Activated CD8-positive, alpha-beta T cell treated with anti-CD3 and anti-CD28 coated beads, Interleukin-2, amount 10 ng/mL, durations not matched to agents 7 days and 5 days (primary cell): ENCODE data around the gene ANKIB1. TPM values are rescaled to one million over a fixed set of nuclear protein-coding genes. Genes with fewer than 3 reads are reported as not detected.
"Not testable (repeated sequence)": the region's sequence is repeated elsewhere in the genome, so short reads cannot be mapped to it uniquely, and the experiment has no call there.

ENCODE experiments used
- ATAC-seq: fragments of 150-1000 bp; cut with Tn5 transposase; one replicate; pipeline ENCODE4 v1.10.0; 2021; ENCODE audit warnings: moderate library complexity
- CTCF ChIA-PET: fragments of 350-600 bp; sonication (Branson Sonifier 250); formaldehyde crosslinking; loops from one replicate; lab custom pipeline; 2021; ENCODE audit warnings: antibody characterized with exemption; lab: Charles Lee
- POLR2A ChIA-PET: fragments of 350-600 bp; sonication (Branson Sonifier 250); formaldehyde crosslinking; loops from one replicate; lab custom pipeline; 2021; ENCODE audit warnings: antibody characterized with exemption; lab: Charles Lee
- DNase-seq: peaks from one replicate; pipeline ENCODE4 v3.0.0-alpha.2; 2020
- H3K27ac Mint-ChIP-seq: one replicate; pipeline ENCODE4 v1.8.0; 2021; ENCODE audit warnings: mild to moderate bottlenecking, mixed read lengths
- H3K27me3 Mint-ChIP-seq: one replicate; pipeline ENCODE4 v1.8.0; 2021; ENCODE audit warnings: low read depth, mixed read lengths
- H3K36me3 Mint-ChIP-seq: one replicate; pipeline ENCODE4 v1.8.0; 2021; ENCODE audit warnings: low read depth, mixed read lengths
- H3K4me1 Mint-ChIP-seq: one replicate; pipeline ENCODE4 v1.8.0; 2021; ENCODE audit warnings: low read depth, mixed read lengths
- H3K4me3 Mint-ChIP-seq: one replicate; pipeline ENCODE4 v1.8.0; 2021; ENCODE audit warnings: mild to moderate bottlenecking, mixed read lengths
- H3K9me3 Mint-ChIP-seq: one replicate; pipeline ENCODE4 v1.8.0; 2022; ENCODE audit warnings: mixed read lengths; ENCODE audit not compliant: insufficient read depth
- total RNA-seq, 2 experiments: library from RNA; stranded (reverse); gene quantifications; one replicate each; pipeline ENCODE4 v1.2.3, GENCODE V29; 2021

The ANKIB1 gene
- total RNA-seq, 2 experiments from 2014 or later = 55.7 to 57.1 TPM

GRCh38 chr7:92332782-92333181, 87.0 kb downstream of the ANKIB1 start:
- no peak for DNase-seq
- ChIA-PET POLR2A (no interaction called here), CTCF (no interaction called here)
- Mint-ChIP-seq H3K27ac (no peak overlapping the region), H3K36me3 (peaks cover 27% of the 10 kb centered on the region), H3K4me3 (no peak overlapping the region), H3K4me1 (no peaks in the 10 kb centered on the region), H3K27me3 (no peaks in the 10 kb centered on the region), H3K9me3 (no peaks in the 10 kb centered on the region)
- no peak for ATAC-seq

- ATAC-seq = no peak
- no peak for DNase-seq
- Mint-ChIP-seq H3K9me3 (no peaks in the 10 kb centered on the region), H3K4me3 (no peak overlapping the region), H3K27me3 (no peaks in the 10 kb centered on the region), H3K36me3 (peaks cover 24% of the 10 kb centered on the region), H3K4me1 (no peaks in the 10 kb centered on the region), H3K27ac (no peak overlapping the region)
- ChIA-PET CTCF (no interaction called here), POLR2A (no interaction called here)
Measured at GRCh38 chr7:92333866-92334265, 88.1 kb downstream of the ANKIB1 start.

- ChIA-PET POLR2A (no interaction called here), CTCF (no interaction called here)
- Mint-ChIP-seq H3K36me3 (peaks cover 21% of the 10 kb centered on the region), H3K4me3 (no peak overlapping the region), H3K27ac (no peak overlapping the region), H3K27me3 (no peaks in the 10 kb centered on the region), H3K4me1 (no peaks in the 10 kb centered on the region), H3K9me3 (no peaks in the 10 kb centered on the region)
- DNase-seq = no peak
- no peak for ATAC-seq
Measured at GRCh38 chr7:92335574-92335973, 89.8 kb downstream of the ANKIB1 start.

- ChIA-PET CTCF (interaction anchor here (0.5 to 1.3 kb wide), 3 partner anchors 9 to 91 kb away, joined by 3 read pairs; partner anchors contain the start of genes ANKIB1 and KRIT1), POLR2A (no interaction called here)
- H3K27ac Mint-ChIP-seq = no peak overlapping the region
- no peaks in the 10 kb centered on the region for H3K4me1 Mint-ChIP-seq
- H3K9me3 Mint-ChIP-seq = no peaks in the 10 kb centered on the region
- ATAC-seq = no peak
- no peak for DNase-seq
- no peaks in the 10 kb centered on the region for H3K27me3 Mint-ChIP-seq
- H3K36me3 Mint-ChIP-seq = peaks cover 17% of the 10 kb centered on the region
- no peak overlapping the region for H3K4me3 Mint-ChIP-seq
Measured at GRCh38 chr7:92336662-92337340, 91.0 kb downstream of the ANKIB1 start.

GRCh38 chr7:92340016-92340415, 94.2 kb downstream of the ANKIB1 start:
- ATAC-seq = no peak
- CTCF ChIA-PET = no interaction called here

GRCh38 chr7:92343714-92344113, 97.9 kb downstream of the ANKIB1 start:
- POLR2A ChIA-PET = no interaction called here
- H3K27ac Mint-ChIP-seq = no peak overlapping the region
- H3K4me1 Mint-ChIP-seq = no peaks in the 10 kb centered on the region
- CTCF ChIA-PET = no interaction called here
- no peaks in the 10 kb centered on the region for H3K9me3 Mint-ChIP-seq
- H3K27me3 Mint-ChIP-seq = no peaks in the 10 kb centered on the region
- H3K36me3 Mint-ChIP-seq = peaks cover 20% of the 10 kb centered on the region
- no peak for ATAC-seq
- DNase-seq = no peak
- no peak overlapping the region for H3K4me3 Mint-ChIP-seq

More at GRCh38 chr7:92340016-92340415, 94.2 kb downstream of the ANKIB1 start:
- POLR2A ChIA-PET = no interaction called here
- DNase-seq = no peak
- Mint-ChIP-seq H3K27me3 (no peaks in the 10 kb centered on the region), H3K36me3 (peaks cover 12% of the 10 kb centered on the region), H3K4me1 (no peaks in the 10 kb centered on the region), H3K9me3 (no peaks in the 10 kb centered on the region), H3K4me3 (no peak overlapping the region), H3K27ac (no peak overlapping the region)

GRCh38 chr7:92352009-92352408, 106.2 kb downstream of the ANKIB1 start:
- DNase-seq = no peak
- POLR2A ChIA-PET = no interaction called here
- CTCF ChIA-PET = no interaction called here
- Mint-ChIP-seq H3K27ac (no peak overlapping the region), H3K9me3 (no peaks in the 10 kb centered on the region), H3K4me1 (no peaks in the 10 kb centered on the region), H3K27me3 (no peaks in the 10 kb centered on the region), H3K4me3 (no peak overlapping the region), H3K36me3 (peaks cover 17% of the 10 kb centered on the region)
- ATAC-seq = no peak

GRCh38 chr7:92354214-92354613, 108.4 kb downstream of the ANKIB1 start:
- ChIA-PET POLR2A (no interaction called here), CTCF (interaction anchor here (1.0 to 2.2 kb wide), 4 partner anchors 12 to 107 kb away, joined by 3 to 6 read pairs (median 4); partner anchors contain the start of gene GATAD1)
- H3K4me3 Mint-ChIP-seq = no peak overlapping the region
- H3K9me3 Mint-ChIP-seq = no peaks in the 10 kb centered on the region
- H3K4me1 Mint-ChIP-seq = no peaks in the 10 kb centered on the region
- no peaks in the 10 kb centered on the region for H3K27me3 Mint-ChIP-seq
- no peak for DNase-seq
- peaks cover 15% of the 10 kb centered on the region for H3K36me3 Mint-ChIP-seq
- no peak for ATAC-seq
- no peak overlapping the region for H3K27ac Mint-ChIP-seq

- DNase-seq (no peak), ATAC-seq (no peak)
- no peaks in the 10 kb centered on the region for H3K4me1 Mint-ChIP-seq
- ChIA-PET CTCF (interaction anchor here (1.0 kb wide), 1 partner anchor 91 kb away, joined by 4 read pairs; the partner anchor contains the start of gene GATAD1), POLR2A (no interaction called here)
- H3K27ac Mint-ChIP-seq = no peak overlapping the region
- H3K4me3 Mint-ChIP-seq = no peak overlapping the region
- no peaks in the 10 kb centered on the region for H3K9me3 Mint-ChIP-seq
- no peaks in the 10 kb centered on the region for H3K27me3 Mint-ChIP-seq
- H3K36me3 Mint-ChIP-seq = peaks cover 21% of the 10 kb centered on the region
Measured at GRCh38 chr7:92356406-92356805, 110.6 kb downstream of the ANKIB1 start.

- DNase-seq (no peak), ATAC-seq (no peak)
- Mint-ChIP-seq H3K36me3 (peaks cover 23% of the 10 kb centered on the region), H3K4me3 (no peak overlapping the region), H3K27ac (no peak overlapping the region), H3K9me3 (no peaks in the 10 kb centered on the region), H3K4me1 (no peaks in the 10 kb centered on the region), H3K27me3 (no peaks in the 10 kb centered on the region)
- ChIA-PET POLR2A (no interaction called here), CTCF (no interaction called here)
Measured at GRCh38 chr7:92357260-92357659, 111.5 kb downstream of the ANKIB1 start.

- peaks cover 23% of the 10 kb centered on the region for H3K36me3 Mint-ChIP-seq
- H3K9me3 Mint-ChIP-seq, POLR2A ChIA-PET, H3K4me3 Mint-ChIP-seq, H3K27me3 Mint-ChIP-seq, DNase-seq, CTCF ChIA-PET, ATAC-seq, H3K27ac Mint-ChIP-seq, H3K4me1 Mint-ChIP-seq: not testable (repeated sequence)
Measured at GRCh38 chr7:92359179-92359578, 113.4 kb downstream of the ANKIB1 start.

GRCh38 chr7:92359801-92360200, 114.0 kb downstream of the ANKIB1 start:
- Mint-ChIP-seq H3K27me3 (no peaks in the 10 kb centered on the region), H3K27ac (no peak overlapping the region), H3K9me3 (no peaks in the 10 kb centered on the region), H3K4me3 (no peak overlapping the region), H3K36me3 (peaks cover 28% of the 10 kb centered on the region), H3K4me1 (no peaks in the 10 kb centered on the region)
- ChIA-PET CTCF (no interaction called here), POLR2A (no interaction called here)
- no peak for DNase-seq
- ATAC-seq = no peak
